SK-N-SH treated with all-trans-retinoic acid at 6 μM for 48 hours (cell line): Measurements from ENCODE around the gene PRPF19.

Experiments
- ATAC-seq: fragments of 200-7000 bp; cut with Tn5 transposase; 3 replicates; pipeline ENCODE4 v1.9.1; 2020; ENCODE audit warnings: mild to moderate bottlenecking, moderate library complexity
- ARNTL ChIP-seq: fragments of 450-650 bp; formaldehyde crosslinking; IDR thresholded peaks from 2 replicates; pipeline ENCODE4 v1.5.0; 2020; ENCODE audit warnings: low read depth, mild to moderate bottlenecking, moderate library complexity, borderline replicate concordance
- BACH2 ChIP-seq: fragments of 250-450 bp; sonication (Bioruptor Pico); IDR thresholded peaks from 2 replicates; pipeline ENCODE4 v1.9.0; 2021; ENCODE audit warnings: mild to moderate bottlenecking, borderline replicate concordance
- CSDC2 ChIP-seq: fragments of 250-450 bp; sonication (Bioruptor Pico); IDR thresholded peaks from 2 replicates; pipeline ENCODE4 v1.5.0; 2020; ENCODE audit warnings: mild to moderate bottlenecking, moderate library complexity
- ESRRG ChIP-seq: fragments of 250-450 bp; sonication (Bioruptor Pico); IDR thresholded peaks from 2 replicates; pipeline ENCODE4 v1.6.1; 2021; ENCODE audit warnings: mild to moderate bottlenecking
- GLIS3 ChIP-seq: fragments of 250-450 bp; sonication (Bioruptor Pico); IDR thresholded peaks from 2 replicates; pipeline ENCODE4 v1.5.0; 2020; ENCODE audit warnings: mild to moderate bottlenecking, moderate library complexity
- OSR1 ChIP-seq: fragments of 250-450 bp; sonication (Bioruptor Pico); IDR thresholded peaks from 2 replicates; pipeline ENCODE4 v1.8.0; 2022; ENCODE audit warnings: moderate library complexity, mild to moderate bottlenecking, inconsistent platforms
- PPARA ChIP-seq: fragments of 250-450 bp; sonication (Bioruptor Pico); IDR thresholded peaks from 2 replicates; pipeline ENCODE4 v1.5.0; 2020; ENCODE audit warnings: mild to moderate bottlenecking, borderline replicate concordance
- RARB ChIP-seq: fragments of 250-450 bp; sonication (Bioruptor Pico); IDR thresholded peaks from 2 replicates; pipeline ENCODE4 v1.8.0; 2021; ENCODE audit warnings: mild to moderate bottlenecking, moderate library complexity
- SNAI2 ChIP-seq: fragments of 250-450 bp; sonication (Bioruptor Pico); IDR thresholded peaks from 2 replicates; pipeline ENCODE4 v1.5.0; 2020; ENCODE audit warnings: mild to moderate bottlenecking, moderate library complexity
- ZFP3 ChIP-seq: fragments of 250-450 bp; sonication (Bioruptor Pico); IDR thresholded peaks from 2 replicates; pipeline ENCODE4 v1.5.0; 2020; ENCODE audit warnings: mild to moderate bottlenecking, moderate library complexity
- ZFP30 ChIP-seq: fragments of 450-650 bp; formaldehyde crosslinking; IDR thresholded peaks from 2 replicates; pipeline ENCODE4 v1.5.0; 2022; ENCODE audit warnings: mild to moderate bottlenecking, moderate library complexity
- ZNF565 ChIP-seq: fragments of 450-650 bp; formaldehyde crosslinking; conservative IDR thresholded peaks from 2 replicates; pipeline ENCODE4 v1.5.0; 2020; ENCODE audit warnings: low read depth, mild to moderate bottlenecking, moderate library complexity
- ZNF70 ChIP-seq: fragments of 450-650 bp; formaldehyde crosslinking; IDR thresholded peaks from 2 replicates; pipeline ENCODE4 v1.5.0; 2020; ENCODE audit warnings: mild to moderate bottlenecking, moderate library complexity
- ZNF8 ChIP-seq: fragments of 450-650 bp; formaldehyde crosslinking; IDR thresholded peaks from 2 replicates; pipeline ENCODE4 v1.5.0; 2020; ENCODE audit warnings: mild to moderate bottlenecking, moderate library complexity
- TF ChIP-seq, protein P1 (sequence below): fragments of 250-450 bp; sonication (Bioruptor Pico); IDR thresholded peaks from 2 replicates; pipeline ENCODE4 v1.8.0; 2020; ENCODE audit warnings: mild to moderate bottlenecking, moderate library complexity, borderline replicate concordance
- TF ChIP-seq, protein P2 (sequence below): fragments of 250-450 bp; sonication (Bioruptor Pico); IDR thresholded peaks from 2 replicates; pipeline ENCODE4 v1.5.1; 2021; ENCODE audit warnings: mild to moderate bottlenecking, moderate library complexity
- TF ChIP-seq, protein P3 (sequence below): fragments of 250-450 bp; sonication (Bioruptor Pico); IDR thresholded peaks from 2 replicates; pipeline ENCODE4 v1.8.0; 2021; ENCODE audit warnings: low read depth, mild to moderate bottlenecking, moderate library complexity, borderline replicate concordance
- TF ChIP-seq, protein P4 (sequence below): fragments of 250-450 bp; sonication (Bioruptor Pico); IDR thresholded peaks from 2 replicates; pipeline ENCODE4 v1.5.1; 2020; ENCODE audit warnings: low read depth, mild to moderate bottlenecking, moderate library complexity

PRPF19 gene

DNA sequence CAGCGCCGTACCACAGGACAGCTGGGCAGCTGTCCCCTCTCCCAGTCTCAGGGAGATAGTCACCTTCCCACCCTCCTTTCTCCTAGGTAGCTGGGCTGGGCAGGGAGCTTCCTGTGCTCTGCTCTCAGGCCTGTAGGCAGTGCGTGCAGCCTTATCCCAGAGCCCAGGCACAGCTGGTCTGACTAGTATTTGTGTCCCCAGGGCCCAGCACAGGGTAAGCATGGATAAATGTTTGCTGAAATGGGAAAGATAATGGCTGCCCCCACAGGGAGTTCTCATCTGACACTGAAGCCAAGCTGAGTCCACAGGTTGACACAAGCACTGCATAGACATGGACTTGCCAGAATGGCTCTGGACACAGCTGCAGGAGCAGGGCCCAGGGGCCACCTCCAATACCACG is 35.8 kb upstream of the PRPF19 start:
- TF ChIP-seq PPARA (CRISPR knock-in tag) (no peak), ZNF8 (CRISPR knock-in tag) (no peak), ESRRG (CRISPR knock-in tag) (no peak), ZNF70 (CRISPR knock-in tag) (no peak), ARNTL (CRISPR knock-in tag) (no peak), SNAI2 (CRISPR knock-in tag) (no peak), CSDC2 (no peak), ZNF565 (CRISPR knock-in tag) (no peak)
- TF ChIP-seq, protein P1, sequence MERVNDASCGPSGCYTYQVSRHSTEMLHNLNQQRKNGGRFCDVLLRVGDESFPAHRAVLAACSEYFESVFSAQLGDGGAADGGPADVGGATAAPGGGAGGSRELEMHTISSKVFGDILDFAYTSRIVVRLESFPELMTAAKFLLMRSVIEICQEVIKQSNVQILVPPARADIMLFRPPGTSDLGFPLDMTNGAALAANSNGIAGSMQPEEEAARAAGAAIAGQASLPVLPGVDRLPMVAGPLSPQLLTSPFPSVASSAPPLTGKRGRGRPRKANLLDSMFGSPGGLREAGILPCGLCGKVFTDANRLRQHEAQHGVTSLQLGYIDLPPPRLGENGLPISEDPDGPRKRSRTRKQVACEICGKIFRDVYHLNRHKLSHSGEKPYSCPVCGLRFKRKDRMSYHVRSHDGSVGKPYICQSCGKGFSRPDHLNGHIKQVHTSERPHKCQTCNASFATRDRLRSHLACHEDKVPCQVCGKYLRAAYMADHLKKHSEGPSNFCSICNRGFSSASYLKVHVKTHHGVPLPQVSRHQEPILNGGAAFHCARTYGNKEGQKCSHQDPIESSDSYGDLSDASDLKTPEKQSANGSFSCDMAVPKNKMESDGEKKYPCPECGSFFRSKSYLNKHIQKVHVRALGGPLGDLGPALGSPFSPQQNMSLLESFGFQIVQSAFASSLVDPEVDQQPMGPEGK: no peak
- TF ChIP-seq, all 23 proteins: peak for 0
- no peak for ATAC-seq

DNA sequence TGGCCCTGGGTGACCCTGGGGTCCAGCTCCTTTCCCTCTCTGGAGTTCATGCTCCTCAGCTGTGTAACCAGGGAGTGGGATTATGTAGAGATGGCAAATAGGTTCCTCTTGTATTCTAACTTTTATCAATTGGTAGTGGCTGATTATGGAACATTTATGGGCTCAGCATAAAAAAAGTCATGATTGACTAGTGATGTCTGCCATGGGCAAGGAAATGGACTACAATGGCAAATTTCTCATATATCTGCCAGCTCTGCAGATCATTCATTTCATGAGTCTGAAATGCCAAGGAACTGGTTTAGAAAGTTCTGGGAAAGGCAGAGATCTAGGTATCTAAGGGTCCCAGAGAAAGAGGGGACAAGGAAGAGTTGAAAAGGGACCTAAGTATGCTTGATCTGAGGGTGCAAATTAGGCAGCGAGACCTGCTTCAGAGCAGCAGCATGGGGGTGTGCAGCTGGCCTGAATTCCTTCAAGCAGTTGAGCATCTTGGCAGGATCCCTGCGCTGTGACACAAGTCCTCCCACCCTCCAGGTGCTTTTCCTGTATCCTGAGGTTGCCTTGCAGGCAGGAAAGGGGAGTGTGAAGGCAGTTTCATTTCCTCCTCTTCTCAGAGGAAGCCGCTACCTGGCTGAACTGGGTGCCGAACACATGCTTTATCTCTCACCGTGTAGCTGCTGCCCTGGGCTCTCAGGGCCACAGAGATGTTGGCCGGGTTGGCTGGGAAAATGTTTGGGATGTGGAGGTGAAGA is 35.2 kb upstream of the PRPF19 start:
- TF ChIP-seq SNAI2 (CRISPR knock-in tag): no peak
- ATAC-seq: no peak

DNA sequence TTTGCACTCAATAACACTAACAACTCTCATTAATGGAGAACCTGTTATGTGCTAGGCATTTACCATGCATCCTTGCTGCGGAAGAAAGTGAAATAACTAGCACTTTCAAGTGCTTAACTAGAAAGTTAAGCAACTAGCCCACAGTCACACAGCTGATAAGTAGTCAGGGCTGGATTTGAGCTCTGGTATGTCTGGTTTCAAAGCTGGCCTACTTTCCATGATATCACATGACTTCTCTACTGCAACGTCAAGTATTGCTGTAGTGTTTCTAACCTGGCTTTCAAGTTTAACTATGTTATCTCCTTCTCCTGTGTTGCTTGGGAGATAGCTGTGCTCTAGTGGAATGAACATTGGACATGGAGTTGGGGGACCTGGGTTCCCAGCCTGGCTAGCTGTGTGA is 33.5 kb upstream of the PRPF19 start:
- TF ChIP-seq OSR1 (CRISPR knock-in tag) (no peak), ZFP30 (CRISPR knock-in tag) (no peak), ZNF565 (CRISPR knock-in tag) (no peak), RARB (CRISPR knock-in tag) (no peak), BACH2 (no peak), GLIS3 (CRISPR knock-in tag) (no peak)
- TF ChIP-seq, protein P2, sequence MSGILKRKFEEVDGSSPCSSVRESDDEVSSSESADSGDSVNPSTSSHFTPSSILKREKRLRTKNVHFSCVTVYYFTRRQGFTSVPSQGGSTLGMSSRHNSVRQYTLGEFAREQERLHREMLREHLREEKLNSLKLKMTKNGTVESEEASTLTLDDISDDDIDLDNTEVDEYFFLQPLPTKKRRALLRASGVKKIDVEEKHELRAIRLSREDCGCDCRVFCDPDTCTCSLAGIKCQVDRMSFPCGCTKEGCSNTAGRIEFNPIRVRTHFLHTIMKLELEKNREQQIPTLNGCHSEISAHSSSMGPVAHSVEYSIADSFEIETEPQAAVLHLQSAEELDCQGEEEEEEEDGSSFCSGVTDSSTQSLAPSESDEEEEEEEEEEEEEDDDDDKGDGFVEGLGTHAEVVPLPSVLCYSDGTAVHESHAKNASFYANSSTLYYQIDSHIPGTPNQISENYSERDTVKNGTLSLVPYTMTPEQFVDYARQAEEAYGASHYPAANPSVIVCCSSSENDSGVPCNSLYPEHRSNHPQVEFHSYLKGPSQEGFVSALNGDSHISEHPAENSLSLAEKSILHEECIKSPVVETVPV (CRISPR knock-in tag): no peak
- TF ChIP-seq, protein P3, sequence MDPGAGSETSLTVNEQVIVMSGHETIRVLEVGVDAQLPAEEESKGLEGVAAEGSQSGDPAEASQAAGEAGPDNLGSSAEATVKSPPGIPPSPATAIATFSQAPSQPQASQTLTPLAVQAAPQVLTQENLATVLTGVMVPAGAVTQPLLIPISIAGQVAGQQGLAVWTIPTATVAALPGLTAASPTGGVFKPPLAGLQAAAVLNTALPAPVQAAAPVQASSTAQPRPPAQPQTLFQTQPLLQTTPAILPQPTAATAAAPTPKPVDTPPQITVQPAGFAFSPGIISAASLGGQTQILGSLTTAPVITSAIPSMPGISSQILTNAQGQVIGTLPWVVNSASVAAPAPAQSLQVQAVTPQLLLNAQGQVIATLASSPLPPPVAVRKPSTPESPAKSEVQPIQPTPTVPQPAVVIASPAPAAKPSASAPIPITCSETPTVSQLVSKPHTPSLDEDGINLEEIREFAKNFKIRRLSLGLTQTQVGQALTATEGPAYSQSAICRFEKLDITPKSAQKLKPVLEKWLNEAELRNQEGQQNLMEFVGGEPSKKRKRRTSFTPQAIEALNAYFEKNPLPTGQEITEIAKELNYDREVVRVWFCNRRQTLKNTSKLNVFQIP: no peak
- no peak for ATAC-seq

DNA sequence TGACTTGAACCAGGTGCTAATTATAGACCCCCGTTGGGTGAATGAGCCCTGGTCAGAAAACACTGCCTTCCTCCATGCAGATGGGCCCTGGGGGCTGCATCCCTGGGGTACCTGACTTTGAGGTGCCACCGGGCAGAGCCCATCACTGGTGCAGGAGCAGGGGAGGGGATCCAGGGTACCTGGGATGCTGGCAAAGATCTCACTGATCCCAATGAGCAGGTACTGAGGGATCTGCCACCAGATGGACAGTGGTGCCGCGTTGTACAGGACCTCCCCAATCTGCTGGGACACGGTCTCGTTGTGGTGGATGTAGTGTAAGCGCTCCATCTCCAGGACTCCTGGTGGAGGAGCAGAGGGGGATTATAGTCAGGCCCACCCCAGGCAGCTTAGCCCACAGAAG is 32.9 kb upstream of the PRPF19 start:
- ATAC-seq: no peak
- TF ChIP-seq, protein P1: no peak
- TF ChIP-seq ZFP3 (no peak), RARB (CRISPR knock-in tag) (no peak)
- TF ChIP-seq, protein P2 (CRISPR knock-in tag): no peak

DNA sequence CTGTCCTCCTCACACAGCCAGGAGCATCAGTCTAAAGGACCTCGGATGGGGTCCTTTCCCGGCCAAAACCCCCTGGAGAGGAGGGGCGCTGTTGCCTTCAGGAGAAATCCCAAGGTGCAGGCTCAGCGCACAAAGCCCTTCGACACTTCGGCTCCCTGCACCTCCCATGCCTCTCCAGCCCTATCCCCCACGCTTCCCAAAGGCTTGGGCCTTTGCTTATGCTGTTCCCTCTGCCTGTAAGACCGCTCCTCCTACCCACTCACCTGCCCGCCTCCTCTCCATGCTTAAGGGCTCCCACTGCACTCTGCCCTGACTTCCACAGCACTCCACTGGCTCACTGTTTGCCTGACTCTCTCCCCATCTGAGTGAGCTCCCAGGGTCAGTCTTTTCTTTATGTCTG is 32.1 kb upstream of the PRPF19 start:
- no peak; the same call in 1 of the 3 replicates for ATAC-seq

More for the DNA sequence above, 32.1 kb upstream of the PRPF19 start:
- TF ChIP-seq, protein P4, sequence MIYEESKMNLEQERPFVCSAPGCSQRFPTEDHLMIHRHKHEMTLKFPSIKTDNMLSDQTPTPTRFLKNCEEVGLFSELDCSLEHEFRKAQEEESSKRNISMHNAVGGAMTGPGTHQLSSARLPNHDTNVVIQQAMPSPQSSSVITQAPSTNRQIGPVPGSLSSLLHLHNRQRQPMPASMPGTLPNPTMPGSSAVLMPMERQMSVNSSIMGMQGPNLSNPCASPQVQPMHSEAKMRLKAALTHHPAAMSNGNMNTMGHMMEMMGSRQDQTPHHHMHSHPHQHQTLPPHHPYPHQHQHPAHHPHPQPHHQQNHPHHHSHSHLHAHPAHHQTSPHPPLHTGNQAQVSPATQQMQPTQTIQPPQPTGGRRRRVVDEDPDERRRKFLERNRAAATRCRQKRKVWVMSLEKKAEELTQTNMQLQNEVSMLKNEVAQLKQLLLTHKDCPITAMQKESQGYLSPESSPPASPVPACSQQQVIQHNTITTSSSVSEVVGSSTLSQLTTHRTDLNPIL (CRISPR knock-in tag): no peak
